Fibroblast of the aortic adventitia (primary cell): ENCODE results near the gene RAB31. TPM values are rescaled to one million over a fixed set of nuclear protein-coding genes. Genes with fewer than 3 reads are reported as not detected.

Source experiments
- DNase-seq: peaks from one replicate; pipeline ENCODE4 v3.0.0-alpha.2; 2010; ENCODE audit warnings: low read depth
- H3K4me3 ChIP-seq: 2 replicates; pipeline ENCODE4 v1.5.1; 2011; ENCODE audit warnings: low read depth, mild to moderate bottlenecking, control low read depth, low read length, moderate library complexity
- small RNA-seq: library from RNA; depleted of rRNA; stranded (forward); fragments of <200 nt; gene quantifications from one replicate; pipeline ENCODE3, GENCODE V24; 2012
- total RNA-seq: library from RNA; depleted of rRNA; stranded (reverse); fragments of >200 nt; gene quantifications from 2 replicates; pipeline ENCODE4 v1.2.3, GENCODE V29; 2012; ENCODE audit warnings: low replicate concordance
- TF ChIP-seq, protein P1 (sequence below): IDR thresholded peaks from 2 replicates; pipeline ENCODE4 v1.5.1; 2011; ENCODE audit warnings: mild to moderate bottlenecking, low read length, control low read depth, inconsistent platforms; ENCODE audit not compliant: insufficient read depth

RAB31 gene
- total RNA-seq, 1 donor, result 90.4 TPM

DNA sequence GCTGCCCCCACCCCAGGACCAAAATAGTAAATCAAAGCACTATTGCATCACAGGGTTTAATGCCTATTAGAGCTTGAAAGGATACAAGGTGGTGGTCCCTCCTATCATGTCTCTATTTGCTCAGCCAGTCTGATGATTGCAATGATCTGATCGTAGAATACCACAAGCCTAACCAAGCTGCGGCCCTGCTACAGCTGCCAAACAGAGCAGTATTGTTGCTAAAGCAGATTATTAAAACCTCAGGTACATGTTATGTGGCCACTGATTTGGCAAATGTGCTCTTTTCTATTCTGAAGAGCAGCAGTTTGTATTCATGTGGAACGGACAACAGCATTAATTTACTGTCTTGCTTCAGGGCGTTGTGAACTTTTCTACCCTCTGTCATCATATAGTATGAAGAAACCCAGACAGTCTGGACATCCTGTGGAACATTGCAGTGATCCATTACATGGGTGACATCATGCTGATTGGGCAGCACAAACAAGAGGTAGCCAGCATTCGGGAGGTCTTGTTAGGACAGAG is 197.4 kb downstream of the RAB31 start:
- TF ChIP-seq, protein P1, sequence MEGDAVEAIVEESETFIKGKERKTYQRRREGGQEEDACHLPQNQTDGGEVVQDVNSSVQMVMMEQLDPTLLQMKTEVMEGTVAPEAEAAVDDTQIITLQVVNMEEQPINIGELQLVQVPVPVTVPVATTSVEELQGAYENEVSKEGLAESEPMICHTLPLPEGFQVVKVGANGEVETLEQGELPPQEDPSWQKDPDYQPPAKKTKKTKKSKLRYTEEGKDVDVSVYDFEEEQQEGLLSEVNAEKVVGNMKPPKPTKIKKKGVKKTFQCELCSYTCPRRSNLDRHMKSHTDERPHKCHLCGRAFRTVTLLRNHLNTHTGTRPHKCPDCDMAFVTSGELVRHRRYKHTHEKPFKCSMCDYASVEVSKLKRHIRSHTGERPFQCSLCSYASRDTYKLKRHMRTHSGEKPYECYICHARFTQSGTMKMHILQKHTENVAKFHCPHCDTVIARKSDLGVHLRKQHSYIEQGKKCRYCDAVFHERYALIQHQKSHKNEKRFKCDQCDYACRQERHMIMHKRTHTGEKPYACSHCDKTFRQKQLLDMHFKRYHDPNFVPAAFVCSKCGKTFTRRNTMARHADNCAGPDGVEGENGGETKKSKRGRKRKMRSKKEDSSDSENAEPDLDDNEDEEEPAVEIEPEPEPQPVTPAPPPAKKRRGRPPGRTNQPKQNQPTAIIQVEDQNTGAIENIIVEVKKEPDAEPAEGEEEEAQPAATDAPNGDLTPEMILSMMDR, result no peak
- no peak overlapping the region for H3K4me3 ChIP-seq
- peak; percentile 58 for DNase-seq

DNA sequence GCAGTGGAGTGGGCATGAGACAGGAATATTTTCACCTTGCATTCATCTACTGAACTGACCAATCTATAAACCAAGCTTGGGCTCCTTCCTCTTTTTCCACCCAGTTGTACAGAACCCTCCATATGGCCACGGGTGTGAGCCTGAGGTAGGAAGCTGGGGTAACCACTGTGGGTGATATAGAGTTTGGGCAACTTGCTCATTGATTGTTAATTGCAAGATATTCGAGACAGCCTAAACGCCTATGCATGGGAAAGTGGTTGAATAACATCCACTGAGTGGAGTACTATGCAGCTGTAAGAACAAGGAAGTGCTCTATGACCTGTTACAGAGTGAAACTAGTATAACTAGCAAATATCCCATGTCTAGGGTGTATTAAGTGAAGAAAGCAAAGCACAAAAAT is 198.4 kb downstream of the RAB31 start:
- no peak overlapping the region for H3K4me3 ChIP-seq
- no peak for DNase-seq
- TF ChIP-seq, protein P1, result no peak

DNA sequence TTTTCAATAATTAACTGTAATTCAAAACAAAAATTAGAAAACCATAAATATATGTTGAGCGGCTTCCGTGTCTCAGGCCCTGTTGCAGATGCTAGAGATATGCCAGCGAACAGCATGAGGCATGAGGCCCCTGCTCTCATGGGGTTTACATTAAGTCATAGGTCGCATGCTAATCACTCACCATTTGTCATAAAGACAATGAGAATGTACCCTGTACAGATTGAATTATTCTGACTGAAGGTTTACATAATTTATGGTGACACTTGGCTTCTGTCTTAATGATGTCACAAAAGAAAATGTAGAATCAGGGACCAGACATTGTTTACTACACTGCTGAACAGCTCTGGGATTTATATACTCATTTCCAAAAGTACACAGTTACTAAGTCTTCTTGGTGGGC is 199.8 kb downstream of the RAB31 start:
- no peak for DNase-seq
- TF ChIP-seq, protein P1, result no peak
- no peak overlapping the region for H3K4me3 ChIP-seq

DNA sequence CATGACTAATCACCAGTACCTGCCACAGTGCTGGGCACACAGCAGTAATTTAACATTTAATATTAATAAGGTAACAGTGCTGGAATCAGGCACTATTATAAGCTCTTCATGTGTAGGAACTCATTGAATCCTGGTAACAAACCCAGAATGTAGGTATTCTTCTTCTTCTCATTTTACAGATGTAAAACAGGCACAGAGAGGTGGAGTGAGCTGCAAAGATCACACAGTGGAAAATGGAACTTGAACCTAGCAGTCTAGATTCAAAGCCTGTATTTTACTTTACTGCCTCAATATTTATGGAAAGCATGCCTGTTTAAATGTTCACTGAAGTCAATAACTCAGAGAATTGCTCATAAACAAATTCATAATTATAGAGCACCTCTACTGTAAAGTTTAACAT is 202.0 kb downstream of the RAB31 start:
- TF ChIP-seq, protein P1, result no peak
- no peak for DNase-seq
- no peak overlapping the region for H3K4me3 ChIP-seq

DNA sequence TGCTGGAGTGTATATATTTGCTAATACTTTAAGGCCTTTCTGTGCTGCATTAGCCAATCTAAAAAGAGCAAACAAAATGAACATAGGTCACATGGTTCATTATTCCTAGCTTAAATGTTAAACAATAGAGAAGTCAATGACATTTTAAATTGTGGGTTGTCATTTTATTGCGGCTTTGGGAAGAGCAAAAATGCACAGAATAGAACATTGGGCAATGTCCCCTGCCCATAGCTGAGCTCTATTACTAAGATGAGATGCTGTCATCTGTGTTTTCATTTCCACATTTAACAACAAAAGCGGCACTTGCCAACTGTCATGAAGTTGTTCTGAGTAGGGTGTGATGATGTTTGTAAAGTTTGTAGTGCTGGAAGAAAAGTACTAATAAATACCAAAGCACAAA is 202.6 kb downstream of the RAB31 start:
- TF ChIP-seq, protein P1, result no peak
- DNase-seq, result no peak
- no peak overlapping the region for H3K4me3 ChIP-seq

DNA sequence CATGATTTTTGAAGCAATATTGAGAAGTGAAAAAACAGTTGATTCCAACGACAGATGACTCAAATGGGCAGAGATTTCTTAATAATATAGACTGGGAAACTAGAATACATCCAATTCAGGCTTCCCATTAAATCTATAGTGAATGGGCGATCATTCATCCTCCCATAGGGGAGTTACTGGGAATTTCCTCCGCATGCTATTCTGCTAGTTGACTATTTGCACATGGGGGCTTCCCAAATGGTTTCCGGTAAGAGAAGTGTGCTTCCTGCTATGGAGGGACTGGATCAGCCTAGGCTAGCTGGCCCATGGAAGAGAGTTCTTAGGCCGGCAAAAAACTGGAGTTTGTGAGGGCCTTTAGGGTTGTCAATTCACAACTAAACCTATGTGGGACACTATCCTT is 203.1 kb downstream of the RAB31 start:
- TF ChIP-seq, protein P1, result no peak
- DNase-seq, result no peak
- H3K4me3 ChIP-seq, result no peak overlapping the region

Small RNAs within 50 kb of the gene (small RNA-seq; reads per million reads assigned to genes)
- gene RN7SL862P, result not detected
- not detected for gene RNA5SP449

Other genes with a start within 250 kb of the RAB31 start
- 77.2 and 100 TPM in 2 replicates for gene RALBP1, start 232.8 kb upstream of the RAB31 start, total RNA-seq
- gene PPP4R1, start 93.7 kb upstream of the RAB31 start, total RNA-seq, result 73.6 and 107 TPM in 2 replicates
- gene TXNDC2, start 177.7 kb downstream of the RAB31 start, total RNA-seq, result 0.16 and 0.27 TPM in 2 replicates
- 324 and 436 TPM in 2 replicates for gene VAPA, start 205.7 kb downstream of the RAB31 start, total RNA-seq